Panc1 (cell line): ENCODE results near the gene HSF2BP. TPM values are rescaled to one million over a fixed set of nuclear protein-coding genes. Genes with fewer than 3 reads are reported as not detected.

ENCODE experiments used
- ATAC-seq: fragments of 200-7000 bp; cut with Tn5 transposase; 2 replicates; pipeline ENCODE4 v1.9.1; 2020; ENCODE audit warnings: mild to moderate bottlenecking, moderate library complexity
- BruUV-seq: library from RNA; stranded (reverse); fragments of 400-500 nt; replicated peaks from 2 replicates; lab custom pipeline; 2021; lab: Mats Ljungman, UMichigan
- CTCF ChIA-PET: fragments of 300-600 bp; sonication (Branson Sonifier 250); formaldehyde crosslinking; loops from one replicate; lab custom pipeline; 2022; ENCODE audit warnings: antibody characterized with exemption; lab: Charles Lee
- POLR2A ChIA-PET: fragments of 300-600 bp; sonication (Branson Sonifier 250); formaldehyde crosslinking; loops from one replicate; lab custom pipeline; 2022; ENCODE audit warnings: antibody characterized with exemption; lab: Charles Lee
- DNase-seq: peaks from one replicate; pipeline ENCODE4 v3.0.0-alpha.2; 2010; ENCODE audit warnings: low read depth, low spot score
- H3K27ac ChIP-seq: 2 replicates; pipeline ENCODE4 v1.5.1; 2011; ENCODE audit warnings: mild to moderate bottlenecking, low read length, inconsistent platforms
- H3K27me3 ChIP-seq: fragments of 200-500 bp; sonication (Bioruptor generic); 2 replicates; pipeline ENCODE4 v1.6.0; 2014; ENCODE audit warnings: low read length, inconsistent platforms; ENCODE audit not compliant: control insufficient read depth, insufficient read depth
- H3K36me3 ChIP-seq: fragments of 200-500 bp; sonication (Bioruptor generic); 2 replicates; pipeline ENCODE4 v1.5.1; 2014; ENCODE audit warnings: inconsistent platforms, mild to moderate bottlenecking, low read length, moderate library complexity; ENCODE audit not compliant: control insufficient read depth, insufficient read depth
- H3K4me1 ChIP-seq: 2 replicates; pipeline ENCODE4 v1.5.1; 2011; ENCODE audit warnings: inconsistent platforms, mild to moderate bottlenecking, low read length, moderate library complexity; ENCODE audit not compliant: control insufficient read depth, insufficient read depth
- H3K4me3 ChIP-seq, 2 experiments: 2 replicates each; pipeline ENCODE4 v1.5.1; 2011 to 2012; ENCODE audit warnings: low read depth in 2 of 2, low read length in 2 of 2, mild to moderate bottlenecking in 2 of 2, inconsistent platforms in 1 of 2, moderate library complexity in 1 of 2
- H3K9me3 ChIP-seq: fragments of 200-500 bp; sonication (Bioruptor generic); 2 replicates; pipeline ENCODE4 v1.5.1; 2014; ENCODE audit warnings: low read depth, mild to moderate bottlenecking, inconsistent platforms, low read length, moderate library complexity; ENCODE audit not compliant: control insufficient read depth, insufficient read depth
- CTCF ChIP-seq: fragments of 450-650 bp; IDR thresholded peaks from 2 replicates; pipeline ENCODE4 v1.5.1; 2017; ENCODE audit warnings: mild to moderate bottlenecking
- POLR2AphosphoS5 ChIP-seq: IDR thresholded peaks from 2 replicates; pipeline ENCODE4 v1.6.1; 2012; ENCODE audit warnings: mild to moderate bottlenecking, low read depth, low read length, moderate library complexity
- REST ChIP-seq, 2 experiments: IDR thresholded peaks; 2 replicates each; pipeline ENCODE4 v1.6.1; 2011 to 2012; ENCODE audit warnings: low read depth in 2 of 2, control low read depth in 1 of 2, low read length in 1 of 2, mild to moderate bottlenecking in 1 of 2, moderate library complexity in 1 of 2; ENCODE audit not compliant: insufficient read depth in 1 of 2
- SIN3A ChIP-seq: IDR thresholded peaks from 2 replicates; pipeline ENCODE4 v1.6.1; 2012; ENCODE audit warnings: low read depth, mild to moderate bottlenecking, low read length, moderate library complexity, borderline replicate concordance; ENCODE audit not compliant: insufficient read depth
- TCF7L2 ChIP-seq: IDR thresholded peaks from 2 replicates; pipeline ENCODE4 v1.6.1; 2011; ENCODE audit warnings: mild to moderate bottlenecking, low read depth, low read length, inconsistent platforms
- in situ Hi-C: cut with HindIII; loops from 2 replicates; pipeline ENCODE4 v1.10.0; 2016; ENCODE audit warnings: low sequenced_read_pairs, low pct_unique_long_range_greater_than_20kb
- intact Hi-C: fragments of 100-400 bp; cut with micrococcal nuclease; formaldehyde crosslinking; loops from one replicate; pipeline ENCODE4 v1.10.0; 2022; ENCODE audit not compliant: unreplicated experiment
- total RNA-seq: library from RNA; stranded (reverse); gene quantifications from one replicate; pipeline ENCODE4 v1.2.1, GENCODE V29; 2021; ENCODE audit not compliant: unreplicated experiment

The HSF2BP gene
- total RNA-seq, 1 experiment from 2014 or later: 4.2 TPM

DNA sequence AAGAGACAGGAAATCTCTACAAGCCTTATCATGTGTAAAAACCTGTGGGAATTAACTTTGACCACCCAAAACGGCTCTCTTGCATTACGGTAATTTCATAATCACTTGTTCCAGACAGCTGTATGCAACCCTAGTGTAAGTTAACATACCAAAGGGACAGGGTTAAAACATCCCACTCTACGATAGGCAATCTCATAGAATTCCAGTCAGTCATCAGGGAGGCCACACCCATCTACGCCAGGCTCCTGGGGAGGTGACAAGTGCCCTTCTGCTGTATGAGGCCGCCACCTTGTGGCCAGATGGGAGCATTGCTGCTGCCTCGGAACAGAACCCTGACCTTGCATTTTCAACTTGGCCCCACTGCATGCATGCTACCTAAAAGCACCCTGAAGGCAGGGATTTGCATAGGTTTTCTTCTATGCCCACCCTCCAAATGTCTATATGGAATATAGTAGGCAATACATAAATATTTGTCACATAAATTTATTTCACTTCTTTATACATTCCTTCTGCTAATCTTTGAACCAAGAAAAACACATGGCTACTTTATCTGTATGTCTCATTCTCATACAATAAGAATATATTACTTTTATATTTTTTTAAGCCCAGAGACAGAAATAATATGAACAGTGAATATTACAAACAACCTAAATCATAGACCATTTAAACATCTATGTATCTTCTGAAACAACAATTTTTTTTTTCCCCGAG is 12.6 kb downstream of the HSF2BP start:
- in situ Hi-C loops: no loop called here
- ChIA-PET POLR2A (no interaction called here), CTCF (no interaction called here)
- Histone ChIP-seq H3K4me1 (peaks cover 11% of the 10 kb centered on the region; the same call in 1 of the 2 replicates), H3K36me3 (no peaks in the 10 kb centered on the region), H3K27me3 (no peaks in the 10 kb centered on the region), H3K4me3 (no peak overlapping the region; a peak in 1 of 4 replicates), H3K27ac (peak overlapping the region; percentile 65; the same call in 1 of the 2 replicates), H3K9me3 (no peaks in the 10 kb centered on the region)
- TF ChIP-seq TCF7L2 (no peak), CTCF (peak; percentile 92)
- ATAC-seq (peak; percentile 96), DNase-seq (peak; percentile 84)
- no TSS peak for BruUV-seq
- intact Hi-C loops: loop anchor here (5.0 kb wide), 1 partner anchor 34 kb away; no protein-coding TSS in a partner anchor

DNA sequence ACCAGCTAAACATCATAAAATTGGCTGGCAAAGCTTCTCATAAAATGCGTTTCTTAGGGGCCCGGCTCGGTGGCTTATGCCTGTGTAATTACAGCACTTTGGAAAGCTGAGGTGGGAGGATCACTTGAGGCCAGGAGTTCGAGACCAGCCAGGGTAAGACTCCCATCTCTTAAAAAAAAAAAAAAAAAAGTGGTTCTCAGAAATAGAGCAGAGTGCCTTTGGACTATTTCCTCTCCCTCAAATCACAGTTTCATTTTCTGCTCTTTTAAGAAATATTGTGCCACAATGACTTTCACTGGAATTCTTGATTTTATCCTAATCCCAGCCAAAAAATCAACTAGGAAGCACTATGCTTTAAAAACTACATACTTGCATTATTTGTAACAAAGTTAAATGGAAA is 13.3 kb downstream of the HSF2BP start:
- Histone ChIP-seq H3K9me3 (no peaks in the 10 kb centered on the region), H3K27me3 (no peaks in the 10 kb centered on the region), H3K4me1 (peaks cover 11% of the 10 kb centered on the region; the same call in 1 of the 2 replicates), H3K4me3 (peak overlapping the region in 1 of 2 experiments; percentile 14; a peak in 1 of 4 replicates), H3K27ac (peak overlapping the region; percentile 65), H3K36me3 (no peaks in the 10 kb centered on the region)
- POLR2A ChIA-PET: interaction anchor here (0.7 kb wide), 1 partner anchor 331 kb away, joined by 12 read pairs; no protein-coding TSS in a partner anchor
- in situ Hi-C loops: no loop called here
- DNase-seq (no peak), ATAC-seq (no peak)
- intact Hi-C loops: loop anchor here (5.0 kb wide), 1 partner anchor 34 kb away; no protein-coding TSS in a partner anchor
- no TSS peak for BruUV-seq
- no peak for TF ChIP-seq CTCF
- no peak for TF ChIP-seq TCF7L2
- TF ChIP-seq SIN3A: no peak
- no peak for TF ChIP-seq REST (IDR thresholded peaks at IDR 0.05; ENCODE audit: insufficient read depth in 1 of 2, low read depth in 2 of 2, low read length in 1 of 2)
- no peak for TF ChIP-seq POLR2AphosphoS5
- CTCF ChIA-PET: interaction anchor here (0.6 to 0.7 kb wide), 3 partner anchors 12 to 672 kb away, joined by 3 to 7 read pairs (median 5); no protein-coding TSS in a partner anchor
